OCI-LY1 (cell line): ENCODE measurements around the gene OR2AT4.
"Not testable (repeated sequence)": the region's sequence is repeated elsewhere in the genome, so short reads cannot be mapped to it uniquely, and the experiment has no call there.

Source experiments
- H2AFZ ChIP-seq: fragments of 200-600 bp; sonication (generic), shearing (Covaris generic); 2 replicates; pipeline ENCODE4 v1.6.0; 2014; ENCODE audit warnings: antibody characterized with exemption, mild to moderate bottlenecking, low read length
- H3F3A ChIP-seq: fragments of 200-600 bp; sonication (generic), shearing (Covaris generic); 2 replicates; pipeline ENCODE4 v1.6.0; 2014; ENCODE audit warnings: mild to moderate bottlenecking, antibody characterized with exemption, low read length, moderate library complexity; ENCODE audit not compliant: insufficient read depth
- H3K27ac ChIP-seq: fragments of 200-600 bp; sonication (generic); 2 replicates; pipeline ENCODE4 v1.5.1; 2014; ENCODE audit warnings: low read length, mixed run types, mild to moderate bottlenecking, low read depth; ENCODE audit not compliant: poor library complexity, severe bottlenecking
- H3K27me3 ChIP-seq: fragments of 200-600 bp; sonication (generic); 2 replicates; pipeline ENCODE4 v1.6.0; 2014; ENCODE audit warnings: antibody characterized with exemption, mild to moderate bottlenecking, low read length, moderate library complexity; ENCODE audit not compliant: insufficient read depth
- H3K36me3 ChIP-seq: fragments of 200-600 bp; sonication (generic); 2 replicates; pipeline ENCODE4 v1.6.1; 2014; ENCODE audit warnings: mild to moderate bottlenecking, antibody characterized with exemption, low read length, moderate library complexity, mixed read lengths; ENCODE audit not compliant: insufficient read depth
- H3K4me1 ChIP-seq: fragments of 200-600 bp; sonication (generic); 2 replicates; pipeline ENCODE4 v1.5.1; 2014; ENCODE audit warnings: mild to moderate bottlenecking, low read length, moderate library complexity; ENCODE audit not compliant: insufficient read depth, severe bottlenecking
- H3K4me2 ChIP-seq: fragments of 200-600 bp; sonication (generic), shearing (Covaris generic); 2 replicates; pipeline ENCODE4 v1.6.1; 2014; ENCODE audit warnings: low read length
- H3K4me3 ChIP-seq: fragments of 200-600 bp; sonication (generic); 2 replicates; pipeline ENCODE4 v1.5.1; 2014; ENCODE audit warnings: low read length, low read depth, mild to moderate bottlenecking, mixed read lengths; ENCODE audit not compliant: poor library complexity, severe bottlenecking
- H3K79me2 ChIP-seq: fragments of 200-600 bp; shearing (Covaris generic); 2 replicates; pipeline ENCODE4 v1.6.1; 2016; ENCODE audit warnings: mixed run types, low read length, mixed read lengths; ENCODE audit not compliant: insufficient read depth
- H3K9ac ChIP-seq: fragments of 200-600 bp; sonication (generic), shearing (Covaris generic); 2 replicates; pipeline ENCODE4 v1.6.1; 2014; ENCODE audit warnings: mild to moderate bottlenecking, low read length, mixed read lengths
- H3K9me2 ChIP-seq: fragments of 200-600 bp; sonication (generic), shearing (Covaris generic); 2 replicates; pipeline ENCODE4 v1.6.1; 2014; ENCODE audit warnings: low read depth, mild to moderate bottlenecking, low read length, mixed read lengths
- H3K9me3 ChIP-seq: fragments of 200-600 bp; shearing (Covaris generic); 2 replicates; pipeline ENCODE4 v1.6.1; 2014; ENCODE audit warnings: low read length, mixed read lengths
- H4K20me1 ChIP-seq: fragments of 200-600 bp; sonication (generic), shearing (Covaris generic); 2 replicates; pipeline ENCODE4 v1.6.0; 2016; ENCODE audit warnings: mild to moderate bottlenecking, low read length; ENCODE audit not compliant: insufficient read depth
- CTCF ChIP-seq: fragments of 200-600 bp; sonication (generic), shearing (Covaris generic); IDR thresholded peaks from 2 replicates; pipeline ENCODE4 v1.5.1; 2017; ENCODE audit warnings: mild to moderate bottlenecking, antibody characterized with exemption, low read length, moderate library complexity, mixed read lengths
- EZH2 ChIP-seq: fragments of 200-600 bp; sonication (generic), shearing (Covaris generic); IDR thresholded peaks from 2 replicates; pipeline ENCODE4 v1.8.0; 2017; ENCODE audit warnings: borderline replicate concordance, mixed run types, mild to moderate bottlenecking, antibody characterized with exemption, low read length, moderate library complexity, mixed read lengths

The OR2AT4 gene

GRCh38 chr11:75099635-75100034, 3.0 kb upstream of the OR2AT4 start:
- no peak overlapping the region for H3K4me2 ChIP-seq
- no peak overlapping the region for H2AFZ ChIP-seq
- no peaks in the 10 kb centered on the region for H3K4me1 ChIP-seq
- H3K79me2 ChIP-seq, result no peaks in the 10 kb centered on the region
- H4K20me1 ChIP-seq, result no peaks in the 10 kb centered on the region
- no peaks in the 10 kb centered on the region for H3K27me3 ChIP-seq
- no peaks in the 10 kb centered on the region for H3K9me2 ChIP-seq
- no peak overlapping the region for H3K27ac ChIP-seq
- no peak overlapping the region for H3K4me3 ChIP-seq
- TF ChIP-seq EZH2, result no peak
- TF ChIP-seq CTCF, result no peak
- 0 out of 2 replicates have a peak, but pooled peaks cover 3% of the 10 kb centered on the region for H3F3A ChIP-seq
- no peak overlapping the region for H3K9ac ChIP-seq
- no peaks in the 10 kb centered on the region for H3K36me3 ChIP-seq
- no peaks in the 10 kb centered on the region for H3K9me3 ChIP-seq

- not testable (repeated sequence) for H3K9ac ChIP-seq, H3K27ac ChIP-seq, H3K4me2 ChIP-seq, H3K9me2 ChIP-seq, H3K36me3 ChIP-seq, H4K20me1 ChIP-seq, H3K27me3 ChIP-seq, H3K4me1 ChIP-seq, H3K9me3 ChIP-seq, H3F3A ChIP-seq, H2AFZ ChIP-seq, H3K4me3 ChIP-seq, H3K79me2 ChIP-seq
Measured at GRCh38 chr11:75098835-75099439, 2.3 kb upstream of the OR2AT4 start.

- H3K79me2 ChIP-seq, H3F3A ChIP-seq, H3K9ac ChIP-seq, H3K4me2 ChIP-seq, H3K9me3 ChIP-seq, H3K9me2 ChIP-seq, H3K4me3 ChIP-seq, H3K4me1 ChIP-seq, H3K27me3 ChIP-seq, H3K27ac ChIP-seq, H2AFZ ChIP-seq, H3K36me3 ChIP-seq, H4K20me1 ChIP-seq: not testable (repeated sequence)
Measured at GRCh38 chr11:75098181-75098580, 1.5 kb upstream of the OR2AT4 start.

GRCh38 chr11:75097173-75097557, 489 bp upstream of the OR2AT4 start:
- H3K9me2 ChIP-seq, result no peaks in the 10 kb centered on the region
- H3K4me3 ChIP-seq, result no peak overlapping the region
- H3K4me1 ChIP-seq, result no peaks in the 10 kb centered on the region
- no peaks in the 10 kb centered on the region for H3K9me3 ChIP-seq
- no peak overlapping the region for H3K4me2 ChIP-seq
- no peak overlapping the region for H2AFZ ChIP-seq
- no peaks in the 10 kb centered on the region for H3K79me2 ChIP-seq
- TF ChIP-seq EZH2, result no peak
- no peak for TF ChIP-seq CTCF
- no peak overlapping the region for H3K9ac ChIP-seq
- no peaks in the 10 kb centered on the region for H3K36me3 ChIP-seq
- H3K27ac ChIP-seq, result no peak overlapping the region
- H3K27me3 ChIP-seq, result no peaks in the 10 kb centered on the region
- H4K20me1 ChIP-seq, result no peaks in the 10 kb centered on the region
- 0 out of 2 replicates have a peak, but pooled peaks cover under 1% of the 10 kb centered on the region for H3F3A ChIP-seq

GRCh38 chr11:75094382-75094781, 2.3 kb downstream of the OR2AT4 start:
- not testable (repeated sequence) for H4K20me1 ChIP-seq, H3K27me3 ChIP-seq, H3K9me3 ChIP-seq, H3K4me2 ChIP-seq, H3K4me3 ChIP-seq, H2AFZ ChIP-seq, H3K9me2 ChIP-seq, H3K27ac ChIP-seq, H3F3A ChIP-seq, H3K36me3 ChIP-seq, H3K79me2 ChIP-seq, H3K4me1 ChIP-seq, H3K9ac ChIP-seq
